Ectodermal cell (in vitro differentiated cells): ENCODE data around the gene CCDC27.

Experiments used
- H3K27ac ChIP-seq: 2 replicates; pipeline ENCODE4 v1.7.0; 2013; ENCODE audit warnings: mild to moderate bottlenecking, low read depth, low read length; ENCODE audit not compliant: insufficient read depth, poor library complexity, severe bottlenecking
- H3K27me3 ChIP-seq: 2 replicates; pipeline ENCODE4 v1.7.0; 2013; ENCODE audit warnings: mild to moderate bottlenecking, low read length; ENCODE audit not compliant: insufficient read depth, control insufficient read depth, poor library complexity, severe bottlenecking
- H3K36me3 ChIP-seq: one replicate; pipeline ENCODE4 v1.7.0; 2013; ENCODE audit warnings: low read length; ENCODE audit not compliant: control insufficient read depth, insufficient read depth
- H3K4me1 ChIP-seq: one replicate; pipeline ENCODE4 v1.7.0; 2013; ENCODE audit warnings: low read length; ENCODE audit not compliant: control insufficient read depth, insufficient read depth
- H3K4me3 ChIP-seq: 2 replicates; pipeline ENCODE4 v1.7.0; 2013; ENCODE audit warnings: low read depth, low read length, control low read depth; ENCODE audit not compliant: insufficient read depth
- H3K9me3 ChIP-seq: 2 replicates; pipeline ENCODE4 v1.7.0; 2013; ENCODE audit warnings: mild to moderate bottlenecking, low read length, moderate library complexity; ENCODE audit not compliant: control insufficient read depth
- WGBS, 2 experiments: methylation state at CpG; one replicate each; pipeline ENCODE4 v1.1.7; 2013; ENCODE audit warnings: missing lambda C conversion rate in 2 of 2; 5-methylcytosine and 5-hydroxymethylcytosine counted together

CCDC27 gene

DNA sequence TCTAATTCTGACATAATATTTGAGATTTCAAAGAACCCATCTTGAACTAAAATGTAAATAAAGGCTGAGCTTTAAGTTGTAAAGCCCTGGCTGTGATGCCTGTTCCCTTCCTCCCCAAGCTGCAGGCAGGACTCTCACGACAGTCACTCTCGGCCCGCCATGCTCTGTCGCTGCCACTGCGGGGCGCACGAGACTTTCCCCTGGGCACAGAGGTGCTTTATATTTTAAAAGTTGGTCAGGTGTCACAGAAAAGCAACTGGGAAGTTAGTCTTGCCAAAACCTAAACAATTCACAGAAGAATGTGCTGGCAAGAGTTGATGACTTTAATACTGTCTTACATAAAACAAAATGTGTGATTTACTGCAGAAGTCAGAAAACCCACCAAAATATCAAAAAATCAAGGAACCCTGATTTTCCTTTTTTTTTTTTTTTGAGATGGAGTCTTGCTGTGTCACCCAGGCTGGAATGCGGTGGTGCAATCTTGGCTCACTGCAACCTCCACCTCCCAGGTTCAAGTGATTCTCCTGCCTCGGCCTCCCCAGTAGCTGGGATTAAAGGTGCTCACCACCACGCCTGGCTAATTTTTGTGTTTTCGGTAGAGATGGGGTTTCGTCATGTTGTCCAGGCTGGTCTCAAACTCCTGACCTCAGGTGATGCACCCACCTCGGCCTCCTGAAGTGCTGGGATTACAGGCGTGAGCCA, 33.4 kb downstream of the CCDC27 start:
- no peaks in the 10 kb centered on the region for H3K4me1 ChIP-seq
- no peak overlapping the region for H3K4me3 ChIP-seq
- peaks cover 31% of the 10 kb centered on the region for H3K36me3 ChIP-seq
- WGBS, 2 experiments = 73 to 82% methylated on average over 14 of the region's 14 CpGs
- H3K27me3 ChIP-seq = no peaks in the 10 kb centered on the region
- H3K27ac ChIP-seq = no peak overlapping the region
- no peaks in the 10 kb centered on the region for H3K9me3 ChIP-seq

DNA sequence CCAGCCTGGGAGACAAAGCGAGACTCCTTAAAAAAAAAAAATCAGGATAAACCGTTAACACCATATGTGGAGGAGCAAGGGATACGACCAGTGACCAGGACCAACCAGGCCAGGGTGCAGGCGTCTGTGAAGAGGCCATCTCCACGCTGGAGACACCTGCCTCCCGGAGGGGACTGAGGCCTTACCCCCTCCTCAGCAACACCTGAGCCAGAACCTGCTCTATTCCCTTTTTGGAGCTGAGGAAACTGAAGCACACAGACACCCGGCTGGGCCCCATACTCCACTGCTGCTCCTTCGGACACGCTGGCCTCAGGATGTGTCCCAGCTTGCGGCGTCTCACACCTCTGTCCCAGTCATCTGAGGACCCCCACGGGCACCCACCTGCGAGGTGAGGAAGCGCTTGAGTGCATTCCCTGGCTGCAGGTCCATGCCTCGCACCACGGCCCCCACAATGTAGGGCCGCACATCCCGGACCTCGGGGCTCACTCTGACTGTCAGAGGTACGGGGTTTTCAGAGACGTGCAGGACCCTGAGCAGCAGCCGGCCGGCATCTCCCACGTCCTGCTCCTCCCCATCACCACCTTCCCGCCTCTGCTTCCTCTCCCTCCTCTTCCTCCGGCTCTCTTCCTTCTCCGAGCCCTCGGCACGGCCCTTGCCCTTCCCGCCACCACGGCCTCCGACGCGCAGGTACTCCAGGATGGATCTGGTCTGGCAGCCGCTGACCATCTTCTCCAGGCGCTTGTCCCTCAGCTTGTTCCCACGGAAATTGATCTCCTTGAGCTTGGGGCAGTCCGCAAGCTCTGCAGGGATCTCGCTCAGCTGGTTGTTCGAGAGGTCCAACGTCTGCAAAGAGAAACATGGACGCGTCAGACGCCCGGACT, 34.5 kb downstream of the CCDC27 start:
- Histone ChIP-seq H3K4me1 (no peaks in the 10 kb centered on the region), H3K27ac (no peak overlapping the region), H3K36me3 (peaks cover 24% of the 10 kb centered on the region), H3K4me3 (no peak overlapping the region), H3K27me3 (no peaks in the 10 kb centered on the region), H3K9me3 (no peaks in the 10 kb centered on the region)
- whole genome bisulfite sequencing, 2 experiments = 94 to 95% methylated on average over 45 of the region's 45 CpGs

DNA sequence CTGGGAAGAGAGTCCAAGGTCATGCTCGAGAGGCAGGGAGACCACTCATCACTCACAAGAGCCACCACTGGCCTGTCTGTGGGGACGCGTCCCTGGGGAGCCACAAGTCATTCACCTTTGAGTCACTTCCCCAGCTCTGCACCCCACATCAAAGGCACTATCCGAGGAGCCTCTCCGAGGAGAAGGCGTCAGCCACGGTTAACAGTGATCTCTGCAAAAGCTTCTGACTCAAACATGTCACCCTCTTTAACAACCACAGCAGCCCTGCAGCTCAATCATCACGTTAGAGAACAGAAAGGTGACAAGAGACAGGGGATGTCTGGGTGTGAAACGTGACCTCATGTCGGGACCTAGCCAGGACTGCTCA, 35.1 kb downstream of the CCDC27 start:
- Histone ChIP-seq H3K27me3 (no peaks in the 10 kb centered on the region), H3K4me3 (no peak overlapping the region), H3K36me3 (peaks cover 18% of the 10 kb centered on the region), H3K27ac (no peak overlapping the region), H3K4me1 (no peaks in the 10 kb centered on the region), H3K9me3 (no peaks in the 10 kb centered on the region)
- WGBS, 2 experiments = 94 to 96% methylated on average over 10 of the region's 10 CpGs

DNA sequence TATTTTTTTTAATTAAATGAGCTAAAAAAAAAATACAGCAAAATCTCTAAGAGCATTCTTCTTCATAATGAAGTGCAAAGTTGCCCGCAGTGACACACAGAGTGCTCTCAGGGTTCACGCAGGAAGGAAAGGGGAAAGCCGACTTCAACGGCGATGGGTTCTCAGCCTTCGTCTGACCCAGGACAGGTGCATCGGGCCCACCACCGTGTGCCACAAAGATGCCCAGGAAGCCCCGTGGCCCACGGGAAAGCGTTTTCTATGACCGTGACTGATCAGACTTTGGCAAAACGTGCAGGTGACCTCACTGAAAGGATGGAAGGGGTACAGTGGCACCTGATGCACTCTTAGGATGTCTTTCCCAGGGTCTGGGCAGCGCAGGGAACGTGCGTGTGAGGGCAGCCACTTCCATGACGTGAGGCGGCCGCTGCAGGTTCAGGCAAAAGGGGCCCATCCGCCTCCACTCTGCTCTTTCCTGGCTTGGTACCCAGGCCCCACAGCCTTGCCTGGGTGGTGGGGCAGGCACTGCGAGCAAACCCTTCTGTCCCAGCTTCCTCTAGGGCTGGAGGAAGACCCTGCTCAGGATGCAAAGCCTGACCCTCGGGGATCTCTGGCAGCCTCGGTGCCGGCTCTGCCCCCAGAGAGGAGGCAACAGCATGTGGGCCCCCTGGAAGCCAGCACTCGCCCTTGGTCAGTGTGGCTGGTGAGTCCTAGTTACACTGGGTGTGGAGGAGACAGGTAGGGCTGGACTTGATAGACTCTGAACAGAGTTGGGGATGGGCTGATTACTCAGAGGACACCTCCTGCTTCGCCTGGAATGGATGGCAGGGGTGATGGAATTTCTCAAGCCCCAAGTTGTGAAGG, 35.7 kb downstream of the CCDC27 start:
- Histone ChIP-seq H3K4me3 (no peak overlapping the region), H3K27ac (no peak overlapping the region), H3K9me3 (no peaks in the 10 kb centered on the region), H3K36me3 (peaks cover 12% of the 10 kb centered on the region), H3K4me1 (no peaks in the 10 kb centered on the region), H3K27me3 (no peaks in the 10 kb centered on the region)
- 95 to 96% methylated on average over 26 of the region's 26 CpGs for WGBS, 2 experiments

DNA sequence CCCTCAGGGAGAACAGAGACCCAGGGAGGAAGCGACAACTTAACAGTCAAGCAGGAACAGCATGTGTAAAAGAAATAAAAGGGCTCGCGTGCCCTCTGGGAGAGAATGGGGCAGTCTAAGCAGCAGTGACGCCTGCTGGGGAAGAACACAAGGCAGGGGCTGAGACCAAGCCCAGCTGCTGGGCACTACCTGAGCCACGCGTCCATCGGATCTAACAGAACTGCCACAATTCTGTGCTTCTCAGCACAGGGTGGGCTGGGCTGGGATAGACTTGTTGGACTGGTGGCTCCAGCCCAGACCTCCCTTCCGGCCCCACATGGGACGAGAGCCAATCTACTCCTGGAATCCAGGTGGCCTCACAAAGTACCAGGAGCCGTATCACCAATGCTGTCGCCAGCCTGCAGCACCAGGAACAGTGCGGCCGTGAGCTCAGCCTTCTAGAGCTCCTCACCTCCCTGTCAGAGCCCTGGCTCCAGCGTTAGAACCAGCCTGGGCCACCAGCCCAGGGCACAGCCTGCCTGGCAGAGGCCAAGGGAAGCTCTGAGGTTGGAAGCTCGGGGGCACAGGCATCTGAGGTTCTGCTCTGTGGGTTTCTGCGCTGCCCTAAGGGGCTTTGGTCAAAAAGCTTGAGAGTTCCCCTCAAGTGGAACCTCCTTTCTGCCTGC, 36.6 kb downstream of the CCDC27 start:
- Histone ChIP-seq H3K27me3 (no peaks in the 10 kb centered on the region), H3K4me3 (no peak overlapping the region), H3K4me1 (peaks cover 2% of the 10 kb centered on the region), H3K9me3 (no peaks in the 10 kb centered on the region), H3K27ac (no peak overlapping the region), H3K36me3 (peaks cover 5% of the 10 kb centered on the region)
- WGBS, 2 experiments = 91 to 92% methylated on average over 16 of the region's 16 CpGs

DNA sequence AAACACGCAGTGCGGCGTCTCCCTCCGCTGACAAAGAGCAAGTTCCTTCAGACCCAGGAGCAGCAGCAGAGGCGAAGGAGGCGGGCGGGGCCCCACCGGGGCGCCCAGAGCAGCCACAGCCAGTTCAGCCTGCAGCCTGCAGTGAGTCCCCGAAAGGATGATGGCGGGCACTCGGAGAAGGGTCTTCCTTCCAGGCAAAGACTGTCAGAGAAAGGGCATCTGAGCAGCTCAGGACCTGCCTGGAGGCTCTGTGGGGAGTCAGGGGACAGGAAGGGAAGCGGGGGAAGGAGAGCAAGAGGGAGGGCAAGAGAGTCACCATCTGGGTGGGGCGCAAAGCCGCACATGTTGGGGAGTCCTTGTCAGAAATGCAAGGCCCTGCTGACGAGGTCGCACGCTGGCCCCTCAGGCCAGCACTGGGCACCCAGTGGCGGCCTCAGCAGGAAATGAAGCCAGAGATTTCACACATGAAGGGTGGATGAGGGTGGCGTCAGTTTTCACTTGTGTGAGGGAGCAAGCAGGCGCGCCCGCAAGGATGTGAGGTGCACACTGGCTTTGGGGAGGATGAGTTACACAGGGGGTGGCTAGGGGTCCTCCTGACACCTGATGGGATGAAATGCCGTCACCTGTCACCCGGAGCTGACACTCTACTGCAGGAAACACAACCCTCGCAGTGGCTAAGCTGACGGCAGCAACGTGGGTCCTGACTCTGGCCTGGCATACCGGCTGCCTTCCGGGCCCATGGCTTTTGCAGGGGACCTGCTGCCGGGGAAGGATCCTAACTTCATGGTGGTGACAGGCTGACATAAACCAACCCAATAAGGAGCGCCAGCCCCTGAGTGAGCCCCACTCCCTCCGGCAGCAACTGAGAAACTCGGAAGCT, 37.4 kb downstream of the CCDC27 start:
- Histone ChIP-seq H3K27ac (no peak overlapping the region), H3K36me3 (no peaks in the 10 kb centered on the region), H3K9me3 (no peaks in the 10 kb centered on the region), H3K4me3 (no peak overlapping the region), H3K4me1 (peaks cover 2% of the 10 kb centered on the region), H3K27me3 (no peaks in the 10 kb centered on the region)
- 93 to 94% methylated on average over 34 of the region's 34 CpGs for WGBS, 2 experiments

DNA sequence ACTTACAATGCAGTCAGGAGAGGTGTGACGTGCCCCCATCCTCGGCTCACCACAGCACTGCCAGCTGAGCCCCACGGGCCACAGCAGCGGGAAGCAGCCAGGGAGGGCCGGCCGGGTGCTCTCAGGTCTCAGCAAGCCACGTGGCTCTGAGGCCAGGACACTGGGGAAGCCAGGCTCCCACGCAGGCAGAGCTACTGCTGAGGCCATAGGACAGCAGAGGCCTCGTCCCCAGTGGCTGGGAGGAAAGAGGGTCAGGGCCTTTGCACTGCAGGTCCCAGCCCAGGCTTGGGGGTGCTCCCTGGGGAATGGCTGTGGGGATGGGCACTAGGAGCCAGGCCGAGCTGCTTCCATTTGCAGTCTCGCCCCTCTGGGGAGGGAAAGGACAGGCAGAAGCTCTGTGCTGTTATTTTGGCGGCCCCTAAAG, 38.3 kb downstream of the CCDC27 start:
- H3K36me3 ChIP-seq = no peaks in the 10 kb centered on the region
- H3K4me1 ChIP-seq = peaks cover 8% of the 10 kb centered on the region
- no peak overlapping the region for H3K4me3 ChIP-seq
- no peaks in the 10 kb centered on the region for H3K9me3 ChIP-seq
- no peak overlapping the region for H3K27ac ChIP-seq
- H3K27me3 ChIP-seq = no peaks in the 10 kb centered on the region
- WGBS, 2 experiments = 91 to 93% methylated on average over 12 of the region's 12 CpGs

DNA sequence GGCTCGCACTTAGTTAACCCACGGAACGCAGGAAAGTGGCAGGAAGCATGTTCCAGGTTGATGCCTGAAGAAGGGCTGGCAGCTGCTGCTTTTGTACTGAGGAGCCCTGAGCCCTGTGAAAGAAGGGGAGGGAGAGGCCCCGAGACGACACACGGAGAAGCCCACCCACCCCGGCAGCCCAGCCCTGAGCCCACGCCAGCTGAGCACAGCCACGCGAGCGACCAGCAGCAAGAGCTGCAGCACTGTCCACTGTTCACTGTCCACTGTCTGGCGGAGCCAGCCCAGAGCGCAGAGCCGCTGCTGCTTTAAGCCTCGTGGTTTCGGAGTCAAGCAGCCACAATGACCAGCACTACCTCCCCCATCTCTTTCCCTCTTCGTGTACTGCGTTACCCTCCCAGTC, 38.7 kb downstream of the CCDC27 start:
- Histone ChIP-seq H3K27ac (no peak overlapping the region), H3K4me1 (peaks cover 8% of the 10 kb centered on the region), H3K4me3 (no peak overlapping the region), H3K36me3 (no peaks in the 10 kb centered on the region), H3K27me3 (no peaks in the 10 kb centered on the region), H3K9me3 (no peaks in the 10 kb centered on the region)
- WGBS, 2 experiments = 93 to 95% methylated on average over 18 of the region's 18 CpGs
